HEK293 (cell line): ENCODE measurements around the gene NTNG1.

Experiments
- CTCF ChIA-PET: fragments of 350-600 bp; formaldehyde crosslinking; extraction: SDS; loops from one replicate; lab custom pipeline; 2021; ENCODE audit warnings: antibody characterized with exemption; lab: Yijun Ruan, JAX
- POLR2A ChIA-PET: fragments of 300-600 bp; formaldehyde crosslinking; extraction: SDS; loops from one replicate; lab custom pipeline; 2020; ENCODE audit warnings: antibody characterized with exemption, inconsistent platforms; lab: Yijun Ruan, JAX
- H3K27ac ChIP-seq: fragments of 200-500 bp; sonication (Bioruptor generic); 2 replicates; pipeline ENCODE4 v1.5.1; 2014; ENCODE audit warnings: low read depth, low read length, control low read depth, inconsistent platforms; ENCODE audit errors: extremely low read depth
- H3K36me3 ChIP-seq, 2 experiments: fragments of 200-500 bp in 1 of 2; sonication (Bioruptor generic) in 1 of 2; 1 replicate in 1 of 2; 2 replicates in 1 of 2; pipeline ENCODE4 v1.5.1; 2014 to 2017; ENCODE audit warnings: inconsistent platforms in 2 of 2, low read length in 2 of 2; ENCODE audit not compliant: control insufficient read depth in 2 of 2, insufficient read depth in 1 of 2
- H3K4me1 ChIP-seq: fragments of 200-500 bp; sonication (Bioruptor generic); 2 replicates; pipeline ENCODE4 v1.5.1; 2014; ENCODE audit warnings: mild to moderate bottlenecking, low read length, inconsistent platforms; ENCODE audit not compliant: control insufficient read depth, insufficient read depth
- H3K4me3 ChIP-seq: 2 replicates; pipeline ENCODE4 v1.5.1; 2011; ENCODE audit warnings: low read depth, mild to moderate bottlenecking, control low read depth, low read length, moderate library complexity
- H3K9me3 ChIP-seq: fragments of 200-500 bp; sonication (Bioruptor generic); 2 replicates; pipeline ENCODE4 v1.5.1; 2014; ENCODE audit warnings: low read depth, low read length, inconsistent platforms; ENCODE audit not compliant: control insufficient read depth, insufficient read depth
- OVOL3 ChIP-seq: fragments of 450-650 bp; formaldehyde crosslinking; IDR thresholded peaks from 2 replicates; pipeline ENCODE4 v1.5.1; 2016; ENCODE audit warnings: missing biosample characterization, missing genetic modification characterization
- SP2 ChIP-seq: fragments of 450-650 bp; formaldehyde crosslinking; IDR thresholded peaks from 2 replicates; pipeline ENCODE4 v1.5.1; 2016; ENCODE audit warnings: missing biosample characterization, missing genetic modification characterization
- ZBTB21 ChIP-seq: fragments of 450-650 bp; formaldehyde crosslinking; IDR thresholded peaks from 2 replicates; pipeline ENCODE4 v1.5.1; 2017; ENCODE audit warnings: missing biosample characterization, missing genetic modification characterization
- ZFP41 ChIP-seq: fragments of 450-650 bp; formaldehyde crosslinking; IDR thresholded peaks from 2 replicates; pipeline ENCODE4 v1.5.1; 2016; ENCODE audit warnings: missing biosample characterization, missing genetic modification characterization, borderline replicate concordance
- ZNF174 ChIP-seq: fragments of 450-650 bp; formaldehyde crosslinking; IDR thresholded peaks from 2 replicates; pipeline ENCODE4 v1.5.0; 2017; ENCODE audit warnings: missing biosample characterization, mild to moderate bottlenecking, missing genetic modification characterization
- ZNF311 ChIP-seq: fragments of 450-650 bp; formaldehyde crosslinking; IDR thresholded peaks from 2 replicates; pipeline ENCODE4 v1.5.1; 2017; ENCODE audit warnings: missing biosample characterization, missing genetic modification characterization, borderline replicate concordance
- ZNF354C ChIP-seq: fragments of 450-650 bp; formaldehyde crosslinking; IDR thresholded peaks from 2 replicates; pipeline ENCODE4 v1.5.1; 2016; ENCODE audit warnings: missing biosample characterization, missing genetic modification characterization, low read depth, borderline replicate concordance
- ZNF548 ChIP-seq: fragments of 450-650 bp; formaldehyde crosslinking; IDR thresholded peaks from 2 replicates; pipeline ENCODE4 v1.5.1; 2016; ENCODE audit warnings: missing biosample characterization, missing genetic modification characterization
- ZNF561 ChIP-seq: fragments of 450-650 bp; IDR thresholded peaks from 2 replicates; pipeline ENCODE4 v1.5.1; 2018; ENCODE audit warnings: missing biosample characterization, missing genetic modification characterization, borderline replicate concordance
- ZNF585B ChIP-seq: fragments of 450-650 bp; formaldehyde crosslinking; IDR thresholded peaks from 2 replicates; pipeline ENCODE4 v1.5.1; 2016; ENCODE audit warnings: missing biosample characterization, missing genetic modification characterization
- ZNF596 ChIP-seq: fragments of 450-650 bp; IDR thresholded peaks from 2 replicates; pipeline ENCODE4 v1.5.0; 2018; ENCODE audit warnings: missing biosample characterization, mild to moderate bottlenecking, missing genetic modification characterization, moderate library complexity
- ZNF664 ChIP-seq: fragments of 450-650 bp; formaldehyde crosslinking; IDR thresholded peaks from 2 replicates; pipeline ENCODE4 v1.5.1; 2016; ENCODE audit warnings: missing biosample characterization, missing genetic modification characterization
- ZNF830 ChIP-seq: fragments of 450-650 bp; IDR thresholded peaks from 2 replicates; pipeline ENCODE4 v1.5.0; 2018; ENCODE audit warnings: missing biosample characterization, missing genetic modification characterization, low read depth, mild to moderate bottlenecking, moderate library complexity
- ZSCAN30 ChIP-seq: fragments of 450-650 bp; IDR thresholded peaks from 2 replicates; pipeline ENCODE4 v1.5.1; 2018; ENCODE audit warnings: missing biosample characterization, mild to moderate bottlenecking, missing genetic modification characterization, moderate library complexity
- TF ChIP-seq, protein P1 (sequence below): fragments of 450-650 bp; formaldehyde crosslinking; IDR thresholded peaks from 2 replicates; pipeline ENCODE4 v1.5.1; 2017; ENCODE audit warnings: missing biosample characterization, missing genetic modification characterization
- TF ChIP-seq, protein P2 (sequence below): fragments of 450-650 bp; formaldehyde crosslinking; IDR thresholded peaks from 2 replicates; pipeline ENCODE4 v1.5.1; 2016; ENCODE audit warnings: missing biosample characterization, missing genetic modification characterization
- TF ChIP-seq, protein P3 (sequence below): fragments of 450-650 bp; formaldehyde crosslinking; IDR thresholded peaks from 2 replicates; pipeline ENCODE4 v1.5.1; 2016; ENCODE audit warnings: missing biosample characterization, missing genetic modification characterization
- TF ChIP-seq, protein P4 (sequence below): fragments of 450-650 bp; formaldehyde crosslinking; IDR thresholded peaks from 2 replicates; pipeline ENCODE4; 2016; ENCODE audit warnings: missing biosample characterization, missing genetic modification characterization
- TF ChIP-seq, protein P5 (sequence below): fragments of 450-650 bp; formaldehyde crosslinking; IDR thresholded peaks from 2 replicates; pipeline ENCODE4 v1.5.1; 2016; ENCODE audit warnings: missing biosample characterization, missing genetic modification characterization
- TF ChIP-seq, protein P6 (sequence below): fragments of 450-650 bp; formaldehyde crosslinking; IDR thresholded peaks from 2 replicates; pipeline ENCODE4 v1.5.1; 2017; ENCODE audit warnings: missing biosample characterization, missing genetic modification characterization

The NTNG1 gene

DNA sequence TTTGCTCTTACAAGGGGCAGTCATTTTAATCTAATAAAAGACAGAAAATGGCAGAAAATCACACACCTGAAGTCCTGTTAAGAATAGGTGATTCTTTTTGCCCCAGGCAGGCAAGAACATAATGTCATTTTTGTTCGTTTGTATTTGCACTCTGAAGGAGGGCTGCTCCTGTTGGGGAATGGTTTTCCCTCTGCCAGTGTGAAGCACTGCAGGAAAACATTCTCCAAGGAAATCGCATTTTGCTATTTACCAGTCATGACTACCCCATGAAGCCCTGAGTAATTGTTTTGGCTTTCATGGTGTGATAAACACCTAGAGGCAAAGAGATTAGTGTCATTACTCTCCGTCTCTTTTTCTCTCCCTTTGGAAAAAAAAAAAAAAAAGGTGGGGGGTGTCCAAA, 345.5 kb downstream of the NTNG1 start:
- Histone ChIP-seq H3K36me3 (no peaks in the 10 kb centered on the region), H3K4me3 (no peak overlapping the region), H3K9me3 (no peaks in the 10 kb centered on the region), H3K27ac (no peak overlapping the region), H3K4me1 (no peaks in the 10 kb centered on the region)
- POLR2A ChIA-PET = no interaction called here
- CTCF ChIA-PET = interaction anchor here (0.6 kb wide), 1 partner anchor 141 kb away, joined by 5 read pairs; no protein-coding TSS in a partner anchor
- no peak for TF ChIP-seq ZNF585B (tag by site-specific recombination)

DNA sequence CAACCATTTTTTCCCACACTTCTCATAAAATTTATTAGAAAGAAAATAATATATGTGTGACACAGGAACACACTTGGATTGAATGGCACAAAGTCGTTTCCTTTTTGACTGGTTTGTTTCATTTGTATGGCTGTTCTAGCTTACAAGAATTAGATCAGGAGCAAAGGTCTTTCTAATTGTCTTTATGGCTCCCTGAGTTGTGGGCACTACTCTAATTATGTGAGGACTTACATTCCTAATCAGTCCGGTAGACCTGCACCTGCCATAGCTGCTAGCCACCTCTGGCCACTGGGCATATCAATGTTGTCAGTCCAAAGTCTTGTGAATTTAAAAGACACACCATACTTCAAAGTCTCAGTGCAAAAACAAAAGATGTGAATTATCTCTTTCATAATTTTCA, 346.7 kb downstream of the NTNG1 start:
- Histone ChIP-seq H3K27ac (no peak overlapping the region), H3K36me3 (no peaks in the 10 kb centered on the region), H3K4me1 (no peaks in the 10 kb centered on the region), H3K9me3 (no peaks in the 10 kb centered on the region), H3K4me3 (no peak overlapping the region)
- CTCF ChIA-PET = interaction anchor here (1.1 kb wide), 1 partner anchor 9 kb away, joined by 7 read pairs; no protein-coding TSS in a partner anchor
- POLR2A ChIA-PET = no interaction called here
- TF ChIP-seq, protein P1, sequence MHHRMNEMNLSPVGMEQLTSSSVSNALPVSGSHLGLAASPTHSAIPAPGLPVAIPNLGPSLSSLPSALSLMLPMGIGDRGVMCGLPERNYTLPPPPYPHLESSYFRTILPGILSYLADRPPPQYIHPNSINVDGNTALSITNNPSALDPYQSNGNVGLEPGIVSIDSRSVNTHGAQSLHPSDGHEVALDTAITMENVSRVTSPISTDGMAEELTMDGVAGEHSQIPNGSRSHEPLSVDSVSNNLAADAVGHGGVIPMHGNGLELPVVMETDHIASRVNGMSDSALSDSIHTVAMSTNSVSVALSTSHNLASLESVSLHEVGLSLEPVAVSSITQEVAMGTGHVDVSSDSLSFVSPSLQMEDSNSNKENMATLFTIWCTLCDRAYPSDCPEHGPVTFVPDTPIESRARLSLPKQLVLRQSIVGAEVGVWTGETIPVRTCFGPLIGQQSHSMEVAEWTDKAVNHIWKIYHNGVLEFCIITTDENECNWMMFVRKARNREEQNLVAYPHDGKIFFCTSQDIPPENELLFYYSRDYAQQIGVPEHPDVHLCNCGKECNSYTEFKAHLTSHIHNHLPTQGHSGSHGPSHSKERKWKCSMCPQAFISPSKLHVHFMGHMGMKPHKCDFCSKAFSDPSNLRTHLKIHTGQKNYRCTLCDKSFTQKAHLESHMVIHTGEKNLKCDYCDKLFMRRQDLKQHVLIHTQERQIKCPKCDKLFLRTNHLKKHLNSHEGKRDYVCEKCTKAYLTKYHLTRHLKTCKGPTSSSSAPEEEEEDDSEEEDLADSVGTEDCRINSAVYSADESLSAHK (tag by site-specific recombination) = no peak
- TF ChIP-seq, all 188 proteins: peak for 0

DNA sequence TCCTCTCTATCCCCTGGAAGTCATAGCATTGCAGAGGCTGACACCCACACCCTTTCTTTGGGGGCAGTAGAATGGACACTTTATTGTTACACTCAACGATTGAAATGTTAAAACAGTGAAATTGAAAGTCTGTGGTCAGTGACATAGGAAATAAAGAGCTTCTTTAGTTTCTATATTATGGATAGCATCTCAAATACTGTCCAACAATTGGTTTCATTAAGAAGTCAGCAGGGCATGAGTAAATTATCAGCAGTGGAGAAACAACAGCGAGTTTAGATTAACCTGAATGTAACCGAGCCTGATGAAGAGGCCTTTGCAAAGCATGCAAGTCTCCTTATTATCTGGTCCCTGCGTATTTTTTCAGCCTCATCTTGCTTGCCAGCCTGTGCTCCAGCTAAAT, 350.7 kb downstream of the NTNG1 start:
- no peaks in the 10 kb centered on the region for H3K9me3 ChIP-seq
- POLR2A ChIA-PET = no interaction called here

DNA sequence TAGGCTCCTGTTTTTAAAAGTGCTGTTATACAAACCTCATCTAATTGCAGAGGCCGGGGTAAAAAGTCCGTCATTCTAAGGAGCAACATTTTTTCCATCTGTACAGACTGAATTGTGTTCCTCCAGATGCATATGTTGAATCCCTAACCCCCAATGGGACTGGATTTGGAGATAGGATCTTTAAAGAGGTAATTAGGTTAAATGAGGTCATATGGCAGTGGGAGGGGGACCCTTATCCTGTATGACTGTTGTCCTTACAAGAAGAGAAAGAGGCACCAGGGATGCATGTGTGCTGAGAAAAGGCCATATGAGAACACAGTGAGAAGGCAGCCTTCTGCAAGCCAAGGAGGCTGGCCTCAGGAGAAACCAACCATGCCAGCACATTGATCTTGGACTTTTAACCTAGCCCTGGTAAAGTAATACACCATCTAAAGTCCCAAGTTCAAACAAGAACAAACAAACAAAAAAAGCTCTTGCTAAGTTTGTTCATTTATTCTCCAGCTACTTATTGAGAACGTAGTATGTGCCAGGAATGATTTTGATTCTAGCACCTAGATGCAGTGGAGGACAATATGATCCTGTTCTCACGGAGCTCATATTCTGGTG, 352.4 kb downstream of the NTNG1 start:
- no peaks in the 10 kb centered on the region for H3K4me1 ChIP-seq
- TF ChIP-seq ZNF664 (no peak), OVOL3 (tag by site-specific recombination) (no peak), ZNF561 (tag by site-specific recombination) (no peak), ZNF354C (tag by site-specific recombination) (no peak), ZNF548 (tag by site-specific recombination) (no peak), ZNF830 (tag by site-specific recombination) (no peak)
- TF ChIP-seq, protein P2, sequence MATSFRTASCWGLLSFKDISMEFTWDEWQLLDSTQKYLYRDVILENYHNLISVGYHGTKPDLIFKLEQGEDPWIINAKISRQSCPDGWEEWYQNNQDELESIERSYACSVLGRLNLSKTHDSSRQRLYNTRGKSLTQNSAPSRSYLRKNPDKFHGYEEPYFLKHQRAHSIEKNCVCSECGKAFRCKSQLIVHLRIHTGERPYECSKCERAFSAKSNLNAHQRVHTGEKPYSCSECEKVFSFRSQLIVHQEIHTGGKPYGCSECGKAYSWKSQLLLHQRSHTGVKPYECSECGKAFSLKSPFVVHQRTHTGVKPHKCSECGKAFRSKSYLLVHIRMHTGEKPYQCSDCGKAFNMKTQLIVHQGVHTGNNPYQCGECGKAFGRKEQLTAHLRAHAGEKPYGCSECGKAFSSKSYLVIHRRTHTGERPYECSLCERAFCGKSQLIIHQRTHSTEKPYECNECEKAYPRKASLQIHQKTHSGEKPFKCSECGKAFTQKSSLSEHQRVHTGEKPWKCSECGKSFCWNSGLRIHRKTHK (tag by site-specific recombination) = no peak
- TF ChIP-seq, protein P3, sequence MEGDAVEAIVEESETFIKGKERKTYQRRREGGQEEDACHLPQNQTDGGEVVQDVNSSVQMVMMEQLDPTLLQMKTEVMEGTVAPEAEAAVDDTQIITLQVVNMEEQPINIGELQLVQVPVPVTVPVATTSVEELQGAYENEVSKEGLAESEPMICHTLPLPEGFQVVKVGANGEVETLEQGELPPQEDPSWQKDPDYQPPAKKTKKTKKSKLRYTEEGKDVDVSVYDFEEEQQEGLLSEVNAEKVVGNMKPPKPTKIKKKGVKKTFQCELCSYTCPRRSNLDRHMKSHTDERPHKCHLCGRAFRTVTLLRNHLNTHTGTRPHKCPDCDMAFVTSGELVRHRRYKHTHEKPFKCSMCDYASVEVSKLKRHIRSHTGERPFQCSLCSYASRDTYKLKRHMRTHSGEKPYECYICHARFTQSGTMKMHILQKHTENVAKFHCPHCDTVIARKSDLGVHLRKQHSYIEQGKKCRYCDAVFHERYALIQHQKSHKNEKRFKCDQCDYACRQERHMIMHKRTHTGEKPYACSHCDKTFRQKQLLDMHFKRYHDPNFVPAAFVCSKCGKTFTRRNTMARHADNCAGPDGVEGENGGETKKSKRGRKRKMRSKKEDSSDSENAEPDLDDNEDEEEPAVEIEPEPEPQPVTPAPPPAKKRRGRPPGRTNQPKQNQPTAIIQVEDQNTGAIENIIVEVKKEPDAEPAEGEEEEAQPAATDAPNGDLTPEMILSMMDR (tag by site-specific recombination) = no peak
- TF ChIP-seq, protein P4, sequence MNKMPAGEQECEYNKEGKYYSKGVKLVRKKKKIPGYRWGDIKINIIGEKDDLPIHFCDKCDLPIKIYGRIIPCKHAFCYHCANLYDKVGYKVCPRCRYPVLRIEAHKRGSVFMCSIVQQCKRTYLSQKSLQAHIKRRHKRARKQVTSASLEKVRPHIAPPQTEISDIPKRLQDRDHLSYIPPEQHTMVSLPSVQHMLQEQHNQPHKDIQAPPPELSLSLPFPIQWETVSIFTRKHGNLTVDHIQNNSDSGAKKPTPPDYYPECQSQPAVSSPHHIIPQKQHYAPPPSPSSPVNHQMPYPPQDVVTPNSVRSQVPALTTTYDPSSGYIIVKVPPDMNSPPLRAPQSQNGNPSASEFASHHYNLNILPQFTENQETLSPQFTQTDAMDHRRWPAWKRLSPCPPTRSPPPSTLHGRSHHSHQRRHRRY = no peak
- TF ChIP-seq, protein P5, sequence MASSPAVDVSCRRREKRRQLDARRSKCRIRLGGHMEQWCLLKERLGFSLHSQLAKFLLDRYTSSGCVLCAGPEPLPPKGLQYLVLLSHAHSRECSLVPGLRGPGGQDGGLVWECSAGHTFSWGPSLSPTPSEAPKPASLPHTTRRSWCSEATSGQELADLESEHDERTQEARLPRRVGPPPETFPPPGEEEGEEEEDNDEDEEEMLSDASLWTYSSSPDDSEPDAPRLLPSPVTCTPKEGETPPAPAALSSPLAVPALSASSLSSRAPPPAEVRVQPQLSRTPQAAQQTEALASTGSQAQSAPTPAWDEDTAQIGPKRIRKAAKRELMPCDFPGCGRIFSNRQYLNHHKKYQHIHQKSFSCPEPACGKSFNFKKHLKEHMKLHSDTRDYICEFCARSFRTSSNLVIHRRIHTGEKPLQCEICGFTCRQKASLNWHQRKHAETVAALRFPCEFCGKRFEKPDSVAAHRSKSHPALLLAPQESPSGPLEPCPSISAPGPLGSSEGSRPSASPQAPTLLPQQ (tag by site-specific recombination) = no peak
- CTCF ChIA-PET = no interaction called here
- H3K4me3 ChIP-seq = no peak overlapping the region
- no peaks in the 10 kb centered on the region for H3K36me3 ChIP-seq
- H3K27ac ChIP-seq = no peak overlapping the region
- H3K9me3 ChIP-seq = no peaks in the 10 kb centered on the region
- POLR2A ChIA-PET = no interaction called here

More for the DNA sequence above, 350.7 kb downstream of the NTNG1 start:
- Histone ChIP-seq H3K36me3 (no peaks in the 10 kb centered on the region), H3K4me1 (no peaks in the 10 kb centered on the region), H3K4me3 (no peak overlapping the region), H3K27ac (no peak overlapping the region)
- CTCF ChIA-PET = interaction anchor here (1.7 kb wide), 1 partner anchor 38 kb away, joined by 7 read pairs; no protein-coding TSS in a partner anchor
- TF ChIP-seq ZSCAN30 (no peak), SP2 (tag by site-specific recombination) (no peak), ZNF548 (tag by site-specific recombination) (no peak), ZBTB21 (tag by site-specific recombination) (no peak), ZNF596 (no peak), ZFP41 (tag by site-specific recombination) (no peak), ZNF311 (tag by site-specific recombination) (no peak), ZNF174 (tag by site-specific recombination) (no peak)
- TF ChIP-seq, protein P6, sequence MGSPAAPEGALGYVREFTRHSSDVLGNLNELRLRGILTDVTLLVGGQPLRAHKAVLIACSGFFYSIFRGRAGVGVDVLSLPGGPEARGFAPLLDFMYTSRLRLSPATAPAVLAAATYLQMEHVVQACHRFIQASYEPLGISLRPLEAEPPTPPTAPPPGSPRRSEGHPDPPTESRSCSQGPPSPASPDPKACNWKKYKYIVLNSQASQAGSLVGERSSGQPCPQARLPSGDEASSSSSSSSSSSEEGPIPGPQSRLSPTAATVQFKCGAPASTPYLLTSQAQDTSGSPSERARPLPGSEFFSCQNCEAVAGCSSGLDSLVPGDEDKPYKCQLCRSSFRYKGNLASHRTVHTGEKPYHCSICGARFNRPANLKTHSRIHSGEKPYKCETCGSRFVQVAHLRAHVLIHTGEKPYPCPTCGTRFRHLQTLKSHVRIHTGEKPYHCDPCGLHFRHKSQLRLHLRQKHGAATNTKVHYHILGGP = no peak
